H9 (cell line): Measurements from ENCODE around the gene MS4A6E. TPM values are rescaled to one million over a fixed set of nuclear protein-coding genes. Genes with fewer than 3 reads are reported as not detected.
A peak's percentile ranks its signal among the peaks of the same experiment; 100 is the strongest.

Experiments
- DNase-seq: peaks from one replicate; pipeline ENCODE4 v3.0.0-alpha.2; 2017
- H2AFZ ChIP-seq: one replicate; pipeline ENCODE4 v1.6.1; 2013; ENCODE audit warnings: mild to moderate bottlenecking, low read length, control low read depth, moderate library complexity
- H2AK5ac ChIP-seq: 2 replicates; pipeline ENCODE4 v1.6.1; 2013; ENCODE audit warnings: low read length, control low read depth, mixed read lengths; ENCODE audit not compliant: insufficient read length
- H2BK120ac ChIP-seq: one replicate; pipeline ENCODE4 v1.6.1; 2013; ENCODE audit warnings: low read depth, mild to moderate bottlenecking, low read length, control low read depth, inconsistent platforms; ENCODE audit not compliant: poor library complexity, severe bottlenecking
- H2BK12ac ChIP-seq: 2 replicates; pipeline ENCODE4 v1.6.1; 2013; ENCODE audit warnings: low read length, control low read depth, mixed read lengths, low read depth; ENCODE audit not compliant: insufficient read length
- H2BK15ac ChIP-seq: 2 replicates; pipeline ENCODE4 v1.6.1; 2013; ENCODE audit warnings: low read depth, low read length, control low read depth
- H2BK20ac ChIP-seq: one replicate; pipeline ENCODE4 v1.6.1; 2013; ENCODE audit warnings: low read depth, mild to moderate bottlenecking, low read length, control low read depth, inconsistent platforms; ENCODE audit not compliant: poor library complexity, severe bottlenecking
- H2BK5ac ChIP-seq: 2 replicates; pipeline ENCODE4 v1.6.1; 2013; ENCODE audit warnings: low read length, control low read depth, mixed read lengths; ENCODE audit not compliant: insufficient read length
- H3K14ac ChIP-seq: 2 replicates; pipeline ENCODE4 v1.6.1; 2013; ENCODE audit warnings: low read length, control low read depth; ENCODE audit not compliant: insufficient read depth
- H3K18ac ChIP-seq: 2 replicates; pipeline ENCODE4 v1.6.1; 2013; ENCODE audit warnings: low read depth, mild to moderate bottlenecking, mixed read lengths, low read length, control low read depth; ENCODE audit not compliant: insufficient read length
- H3K23ac ChIP-seq: 2 replicates; pipeline ENCODE4 v1.6.1; 2013; ENCODE audit warnings: low read length, control low read depth, mixed read lengths, low read depth; ENCODE audit not compliant: insufficient read length
- H3K23me2 ChIP-seq: 2 replicates; pipeline ENCODE4 v1.6.1; 2013; ENCODE audit warnings: low read depth, mild to moderate bottlenecking, mixed read lengths, low read length, control low read depth; ENCODE audit not compliant: insufficient read length, poor library complexity, severe bottlenecking
- H3K27ac ChIP-seq: 2 replicates; pipeline ENCODE4 v1.5.1; 2013; ENCODE audit warnings: low read length, control low read depth, mixed read lengths, low read depth; ENCODE audit not compliant: insufficient read length
- H3K27me3 ChIP-seq: 2 replicates; pipeline ENCODE4 v1.6.1; 2013; ENCODE audit warnings: low read length, control low read depth, inconsistent platforms; ENCODE audit not compliant: insufficient read depth
- H3K4ac ChIP-seq: 2 replicates; pipeline ENCODE4 v1.6.1; 2013; ENCODE audit warnings: low read depth, mild to moderate bottlenecking, control low read depth, inconsistent platforms, low read length, moderate library complexity
- H3K4me1 ChIP-seq: 2 replicates; pipeline ENCODE4 v1.6.1; 2013; ENCODE audit warnings: low read length, control low read depth, inconsistent platforms; ENCODE audit not compliant: insufficient read depth
- H3K4me2 ChIP-seq: 2 replicates; pipeline ENCODE4 v1.6.1; 2013; ENCODE audit warnings: low read length, control low read depth, mixed read lengths; ENCODE audit not compliant: insufficient read length, insufficient read depth
- H3K56ac ChIP-seq: 2 replicates; pipeline ENCODE4 v1.6.1; 2013; ENCODE audit warnings: low read depth, mild to moderate bottlenecking, mixed read lengths, low read length, control low read depth; ENCODE audit not compliant: insufficient read length
- H3K79me1 ChIP-seq: 2 replicates; pipeline ENCODE4 v1.6.1; 2013; ENCODE audit warnings: low read depth, mild to moderate bottlenecking, moderate library complexity, low read length, control low read depth, inconsistent platforms; ENCODE audit not compliant: insufficient read depth, poor library complexity, severe bottlenecking
- H3K79me2 ChIP-seq: 2 replicates; pipeline ENCODE4 v1.6.1; 2013; ENCODE audit warnings: low read length, control low read depth, inconsistent platforms; ENCODE audit not compliant: insufficient read depth
- H3K9ac ChIP-seq: 2 replicates; pipeline ENCODE4 v1.6.1; 2013; ENCODE audit warnings: low read length, control low read depth, mixed read lengths; ENCODE audit not compliant: insufficient read length; ENCODE audit errors: extremely low read depth
- H3K9me3 ChIP-seq: one replicate; pipeline ENCODE4 v1.6.1; 2013; ENCODE audit warnings: low read depth, low read length, inconsistent platforms; ENCODE audit not compliant: control insufficient read depth
- H3T11ph ChIP-seq: one replicate; pipeline ENCODE4 v1.6.1; 2013; ENCODE audit warnings: mild to moderate bottlenecking, low read length, control low read depth, inconsistent platforms
- H4K20me1 ChIP-seq: one replicate; pipeline ENCODE4 v1.6.1; 2013; ENCODE audit not compliant: control insufficient read depth, insufficient read length, insufficient read depth
- H4K5ac ChIP-seq: 2 replicates; pipeline ENCODE4 v1.6.1; 2013; ENCODE audit warnings: low read depth, mild to moderate bottlenecking, mixed read lengths, low read length, control low read depth; ENCODE audit not compliant: insufficient read length
- H4K8ac ChIP-seq: replicated peaks from 2 replicates; pipeline ENCODE4 v1.6.1; 2013; ENCODE audit warnings: low read length, control low read depth, mixed read lengths, low read depth; ENCODE audit not compliant: insufficient read length
- H4K91ac ChIP-seq: 2 replicates; pipeline ENCODE4 v1.6.1; 2013; ENCODE audit warnings: low read depth, mild to moderate bottlenecking, moderate library complexity, mixed read lengths, low read length, control low read depth; ENCODE audit not compliant: insufficient read length
- H3K27ac Mint-ChIP-seq, 3 experiments: 2 replicates in 2 of 3; 3 replicates in 1 of 3; pipeline ENCODE4 v1.8.0; 2020 to 2021; ENCODE audit warnings: mixed read lengths in 3 of 3, mild to moderate bottlenecking in 1 of 3, moderate library complexity in 1 of 3
- H3K27me3 Mint-ChIP-seq: 2 replicates; pipeline ENCODE4 v1.8.0; 2021; ENCODE audit warnings: low read depth, mild to moderate bottlenecking, moderate library complexity, mixed read lengths
- H3K36me3 Mint-ChIP-seq, 3 experiments: 2 replicates in 2 of 3; 3 replicates in 1 of 3; pipeline ENCODE4 v1.8.0; 2020 to 2021; ENCODE audit warnings: low read depth in 3 of 3, mixed read lengths in 3 of 3; ENCODE audit not compliant: insufficient read depth in 1 of 3
- H3K4me1 Mint-ChIP-seq, 2 experiments: 2 replicates each; pipeline ENCODE4 v1.8.0; 2020; ENCODE audit warnings: mixed read lengths in 2 of 2
- H3K4me3 Mint-ChIP-seq, 2 experiments: 2 replicates in 1 of 2; 3 replicates in 1 of 2; pipeline ENCODE4 v1.8.0; 2020 to 2021; ENCODE audit warnings: mild to moderate bottlenecking in 2 of 2, mixed read lengths in 2 of 2, moderate library complexity in 1 of 2
- H3K9me3 Mint-ChIP-seq, 2 experiments: 2 replicates in 1 of 2; 3 replicates in 1 of 2; pipeline ENCODE4 v1.8.0; 2020; ENCODE audit warnings: mild to moderate bottlenecking in 2 of 2, mixed read lengths in 2 of 2, moderate library complexity in 1 of 2
- WGBS: extraction: QIAGEN DNeasy Blood & Tissue Kit; methylation state at CpG from one replicate; pipeline ENCODE4 v1.1.7; 2013; ENCODE audit warnings: missing lambda C conversion rate, low lambda C conversion rate, mixed read lengths; ENCODE audit not compliant: insufficient read length; ENCODE audit errors: extremely low coverage; 5-methylcytosine and 5-hydroxymethylcytosine counted together
- total RNA-seq: library from RNA; stranded (reverse); gene quantifications from 2 replicates; pipeline ENCODE4 v1.2.1, GENCODE V29; 2021
- TF ChIP-seq, protein P1 (sequence below): fragments of 200-600 bp; sonication (generic); conservative IDR thresholded peaks from 3 replicates; pipeline ENCODE4 v1.8.0; 2021; ENCODE audit warnings: antibody characterized with exemption, mild to moderate bottlenecking

Gene MS4A6E
- total RNA-seq, 1 experiment from 2014 or later, result not detected

DNA sequence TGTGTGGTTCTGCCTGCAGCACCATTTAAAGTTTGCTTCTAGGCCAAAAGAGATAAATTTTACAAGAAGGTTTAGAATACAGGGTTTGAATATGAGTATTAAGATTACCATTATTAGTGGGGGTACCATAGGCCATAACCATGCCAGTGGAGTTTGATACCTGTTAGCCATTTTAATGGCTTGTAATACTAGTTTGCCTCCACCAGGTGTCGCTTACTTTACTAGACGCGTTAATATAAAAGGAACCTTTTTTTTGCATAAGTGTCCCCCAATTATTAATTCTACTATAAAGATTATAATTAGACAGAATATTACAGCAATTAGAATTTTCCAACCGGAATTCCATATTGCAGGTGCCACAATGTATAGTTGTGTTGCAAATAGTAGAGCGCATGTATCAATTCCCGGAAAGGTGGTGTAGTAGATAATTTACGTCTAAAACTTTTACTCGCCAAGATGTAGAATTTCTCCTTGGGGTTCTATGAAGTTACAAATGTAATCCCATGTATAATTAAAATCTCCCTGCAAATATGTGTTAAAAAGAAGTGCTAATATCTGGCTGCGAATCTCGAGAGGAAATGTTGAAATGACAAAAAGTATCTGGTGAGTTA, 16.1 kb downstream of the MS4A6E start:
- no peak overlapping the region for H3K56ac ChIP-seq
- DNase-seq, result no peak
- H2AFZ ChIP-seq, result no peak overlapping the region

More for the DNA sequence above, 16.1 kb downstream of the MS4A6E start:
- Histone ChIP-seq H3K23ac (no peak overlapping the region), H3K4me1 (no peaks in the 10 kb centered on the region), H3K14ac (no peak overlapping the region), H3K4me2 (no peak overlapping the region), H2BK15ac (no peak overlapping the region), H4K20me1 (no peaks in the 10 kb centered on the region), H3K79me1 (no peaks in the 10 kb centered on the region), H2BK5ac (no peak overlapping the region), H3K79me2 (no peaks in the 10 kb centered on the region), H2BK12ac (no peak overlapping the region), H2BK120ac (no peak overlapping the region), H4K91ac (no peak overlapping the region), H3K9me3 (no peaks in the 10 kb centered on the region), H3T11ph (no peak overlapping the region), H3K23me2 (no peaks in the 10 kb centered on the region), H3K18ac (no peak overlapping the region), H3K9ac (no peak overlapping the region), H3K27ac (no peak overlapping the region), H2BK20ac (no peak overlapping the region), H2AK5ac (no peak overlapping the region), H3K27me3 (no peaks in the 10 kb centered on the region), H4K5ac (no peak overlapping the region), H3K4ac (no peak overlapping the region), H4K8ac (no peak overlapping the region)
- TF ChIP-seq, protein P1, sequence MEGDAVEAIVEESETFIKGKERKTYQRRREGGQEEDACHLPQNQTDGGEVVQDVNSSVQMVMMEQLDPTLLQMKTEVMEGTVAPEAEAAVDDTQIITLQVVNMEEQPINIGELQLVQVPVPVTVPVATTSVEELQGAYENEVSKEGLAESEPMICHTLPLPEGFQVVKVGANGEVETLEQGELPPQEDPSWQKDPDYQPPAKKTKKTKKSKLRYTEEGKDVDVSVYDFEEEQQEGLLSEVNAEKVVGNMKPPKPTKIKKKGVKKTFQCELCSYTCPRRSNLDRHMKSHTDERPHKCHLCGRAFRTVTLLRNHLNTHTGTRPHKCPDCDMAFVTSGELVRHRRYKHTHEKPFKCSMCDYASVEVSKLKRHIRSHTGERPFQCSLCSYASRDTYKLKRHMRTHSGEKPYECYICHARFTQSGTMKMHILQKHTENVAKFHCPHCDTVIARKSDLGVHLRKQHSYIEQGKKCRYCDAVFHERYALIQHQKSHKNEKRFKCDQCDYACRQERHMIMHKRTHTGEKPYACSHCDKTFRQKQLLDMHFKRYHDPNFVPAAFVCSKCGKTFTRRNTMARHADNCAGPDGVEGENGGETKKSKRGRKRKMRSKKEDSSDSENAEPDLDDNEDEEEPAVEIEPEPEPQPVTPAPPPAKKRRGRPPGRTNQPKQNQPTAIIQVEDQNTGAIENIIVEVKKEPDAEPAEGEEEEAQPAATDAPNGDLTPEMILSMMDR, result peak; percentile 76
- Mint-ChIP-seq H3K36me3 (no peaks in the 10 kb centered on the region), H3K9me3 (no peaks in the 10 kb centered on the region), H3K27ac (no peak overlapping the region), H3K4me3 (no peak overlapping the region), H3K4me1 (peaks cover 6 to 9% of the 10 kb centered on the region in 2 experiments), H3K27me3 (no peaks in the 10 kb centered on the region; the same call in 1 of the 2 replicates)
- no CpG with 5 or more reads among the region's 10 CpGs for WGBS
